HL-60/S4 treated with retinoic acid at 250 ng/mL for 4 days and 3 days (cell line): Measurements from ENCODE around the gene MRPS2.
"Not testable (repeated sequence)": the region's sequence is repeated elsewhere in the genome, so short reads cannot be mapped to it uniquely, and the experiment has no call there.

Experiments used
- in situ Hi-C: fragments of 300-500 bp; cut with MboI; formaldehyde crosslinking; loops from 2 replicates; pipeline ENCODE4 v1.7.0; 2022; ENCODE audit warnings: low sequenced_read_pairs

Gene MRPS2

GRCh38 chr9:135500525-135501260, at the start of gene MRPS2:
TSS of gene MRPS2 (plus strand) at chr9:135500682. CDS start at chr9:135500711, 29 bp downstream.
- in situ Hi-C loops: no loop called here

- in situ Hi-C loops: no loop called here
These were observed 49.5 kb upstream of the MRPS2 start for GRCh38 chr9:135450956-135451355.

GRCh38 chr9:135451909-135452308, 48.6 kb upstream of the MRPS2 start:
- in situ Hi-C loops: not testable (repeated sequence)

- in situ Hi-C loops: no loop called here
These were observed 45.7 kb upstream of the MRPS2 start for GRCh38 chr9:135454737-135455136.

GRCh38 chr9:135455401-135456030, 45.0 kb upstream of the MRPS2 start:
- in situ Hi-C loops: no loop called here

- in situ Hi-C loops: no loop called here
These were observed 43.9 kb upstream of the MRPS2 start for GRCh38 chr9:135456436-135457104.

- in situ Hi-C loops: not testable (repeated sequence)
These were observed 42.0 kb upstream of the MRPS2 start for GRCh38 chr9:135458478-135458877.

GRCh38 chr9:135461936-135462335, 38.5 kb upstream of the MRPS2 start:
- in situ Hi-C loops: no loop called here

- in situ Hi-C loops: no loop called here
These were observed 37.3 kb upstream of the MRPS2 start for GRCh38 chr9:135463140-135463539.

- in situ Hi-C loops: no loop called here
These were observed 36.3 kb upstream of the MRPS2 start for GRCh38 chr9:135464181-135464580.

GRCh38 chr9:135468854-135469521, 31.5 kb upstream of the MRPS2 start:
- in situ Hi-C loops: no loop called here

- in situ Hi-C loops: no loop called here
These were observed 28.5 kb upstream of the MRPS2 start for GRCh38 chr9:135471791-135472640.

GRCh38 chr9:135473972-135474543, 26.4 kb upstream of the MRPS2 start:
- in situ Hi-C loops: no loop called here

GRCh38 chr9:135474915-135475314, 25.6 kb upstream of the MRPS2 start:
- in situ Hi-C loops: no loop called here

- in situ Hi-C loops: no loop called here
These were observed 23.7 kb upstream of the MRPS2 start for GRCh38 chr9:135476561-135477355.

GRCh38 chr9:135478191-135478590, 22.3 kb upstream of the MRPS2 start:
- in situ Hi-C loops: no loop called here

- in situ Hi-C loops: no loop called here
These were observed 21.5 kb upstream of the MRPS2 start for GRCh38 chr9:135478829-135479468.

- in situ Hi-C loops: no loop called here
These were observed 20.9 kb upstream of the MRPS2 start, which contains the start of gene PPP1R26 for GRCh38 chr9:135479469-135480052. TSS of gene PPP1R26 (plus strand) at chr9:135479782. CDS start at chr9:135484511, 4,729 bp downstream.
